Activated T-cell treated with anti-CD3 and anti-CD28 coated beads, Interleukin-2, amount 50 U/mL, for 1 hour (primary cell): Measurements from ENCODE around the gene GARIN3.

ENCODE experiments used
- DNase-seq: peaks from one replicate; pipeline ENCODE4 v3.0.0-alpha.2; 2020

Gene GARIN3

DNA sequence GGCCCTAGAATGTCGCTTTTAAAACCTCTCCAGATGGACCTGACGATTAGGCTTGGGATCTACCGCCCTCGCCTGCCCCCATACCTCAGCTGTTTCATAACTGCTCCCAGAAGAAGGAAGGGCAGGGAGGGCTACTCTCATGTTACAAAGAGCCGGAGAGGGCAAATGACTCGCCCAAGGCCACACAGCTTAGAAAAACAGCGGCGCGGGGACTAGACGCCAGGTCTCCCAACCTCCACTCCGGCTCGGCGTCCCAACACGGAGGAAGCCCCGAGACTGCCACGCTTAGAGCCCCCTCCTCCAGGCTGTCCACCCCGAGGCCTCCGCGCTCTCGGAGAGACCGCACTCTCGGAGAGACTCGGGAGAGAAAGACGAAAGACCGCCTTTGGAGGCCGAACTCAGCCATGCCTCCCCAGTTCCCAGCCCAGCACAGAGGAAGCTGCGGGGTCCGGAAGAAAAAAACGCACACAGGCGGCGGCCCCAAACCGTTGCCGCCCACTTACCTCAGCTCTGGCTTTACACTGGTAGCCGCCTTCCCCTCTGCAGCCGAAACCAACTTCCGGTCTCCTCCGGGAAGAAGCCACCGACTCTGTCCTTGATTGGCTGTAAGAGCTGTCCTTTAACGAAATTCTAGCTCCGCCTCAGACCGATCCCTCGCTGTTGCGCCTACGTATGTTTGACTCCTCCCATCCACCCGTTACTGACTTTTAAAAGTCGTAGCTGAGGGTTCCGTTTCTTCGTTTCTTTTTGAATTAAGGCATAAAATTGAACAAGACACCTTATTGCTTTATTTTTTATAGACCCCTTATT lies 23.5 kb downstream of the GARIN3 start, which contains the start of gene MED7:
MED7 (minus strand) TSS at position 549 of the 810 bp plus-strand sequence. CDS start 3,434 bp downstream, outside the sequence.
- DNase-seq = peak; percentile 82

DNA sequence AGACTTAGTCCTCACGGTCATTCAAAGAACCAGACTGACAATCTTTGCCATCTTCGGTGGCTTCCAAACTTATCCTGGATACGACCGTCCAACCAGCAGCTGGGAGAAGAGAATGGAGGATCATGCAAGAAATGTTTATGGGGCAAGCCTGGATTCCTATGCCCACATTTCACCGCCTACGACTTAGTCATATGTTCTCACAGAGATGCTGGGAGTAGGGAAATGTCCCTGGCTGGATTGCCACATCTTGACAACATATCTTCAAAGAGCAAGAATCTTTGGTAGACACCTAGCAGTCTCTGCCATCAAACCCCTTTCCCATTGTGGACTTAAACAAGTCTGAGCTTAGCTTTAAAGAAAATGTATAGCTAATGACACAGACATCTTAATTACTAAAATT lies 28.4 kb downstream of the GARIN3 start:
- no peak for DNase-seq

DNA sequence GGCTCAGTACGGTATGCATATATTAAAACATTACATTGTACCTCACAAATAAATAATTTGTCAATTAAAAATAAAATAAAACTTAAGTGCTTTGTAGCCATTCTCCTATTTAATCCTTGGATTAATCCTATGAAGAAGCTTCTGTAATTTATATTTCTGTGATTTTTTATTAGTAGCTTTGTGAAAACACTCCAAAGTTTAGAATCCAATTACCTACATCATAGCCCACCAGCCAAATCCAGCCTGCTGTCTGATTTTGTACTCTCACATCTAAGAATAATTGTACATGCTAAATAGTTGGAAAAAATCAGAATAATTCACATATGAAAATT lies 33.8 kb downstream of the GARIN3 start:
- no peak for DNase-seq

DNA sequence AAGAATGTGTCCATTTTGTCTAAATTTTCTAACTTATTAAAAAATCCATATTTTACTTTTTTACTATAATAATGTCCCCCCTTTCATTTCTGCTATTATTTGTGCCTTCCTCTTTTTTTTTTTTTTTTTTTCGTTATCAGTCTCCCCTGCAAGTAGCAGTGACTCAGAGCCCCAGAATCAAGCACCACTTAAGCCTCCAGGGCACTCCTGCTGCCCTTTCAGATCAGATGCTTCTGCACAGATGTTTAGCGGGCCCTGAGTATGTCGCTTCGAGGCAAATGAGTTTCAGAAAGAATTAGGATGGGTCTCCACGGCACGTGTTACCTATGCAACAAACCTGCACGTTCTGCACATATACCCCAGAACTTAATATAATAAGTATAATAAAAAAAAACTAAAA lies 35.1 kb downstream of the GARIN3 start:
- DNase-seq = no peak

DNA sequence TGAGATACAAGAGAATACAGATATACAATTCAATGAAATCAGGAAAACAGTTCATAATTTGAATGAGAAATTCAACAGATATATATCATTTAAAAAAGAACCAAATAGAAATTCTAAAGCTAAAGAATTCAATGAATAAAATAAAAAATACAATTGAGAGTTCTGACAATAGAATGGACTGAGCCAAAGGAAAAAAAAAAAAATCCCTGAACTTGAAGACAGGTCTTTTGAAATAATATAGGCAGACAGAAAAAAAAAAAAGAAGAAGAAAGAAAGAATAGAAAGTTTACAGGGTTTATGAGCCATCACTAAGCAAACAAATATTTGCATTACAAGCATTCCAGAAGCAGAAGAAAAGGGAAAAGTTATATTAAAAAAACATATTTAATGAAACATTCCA lies 44.4 kb downstream of the GARIN3 start:
- no peak for DNase-seq

DNA sequence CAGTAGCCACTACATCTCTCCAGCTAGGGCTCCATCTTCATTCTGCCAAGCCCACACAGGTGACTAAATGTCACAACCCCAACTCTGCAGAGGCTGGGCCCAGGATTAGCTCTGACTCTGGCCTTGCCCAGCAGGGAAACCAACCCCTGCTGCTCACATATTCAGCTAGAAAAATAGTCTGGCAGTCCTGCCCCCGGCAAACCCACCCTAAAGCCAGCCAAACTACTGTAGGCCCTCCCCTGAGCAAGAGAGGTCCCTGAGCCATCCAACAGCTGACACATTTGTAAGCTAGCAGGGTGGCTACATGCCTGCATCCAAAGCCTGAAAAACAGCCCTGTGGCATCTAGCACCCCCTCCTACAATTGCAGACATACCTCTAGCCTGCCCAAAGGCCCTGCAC lies 46.0 kb downstream of the GARIN3 start:
- DNase-seq = no peak

DNA sequence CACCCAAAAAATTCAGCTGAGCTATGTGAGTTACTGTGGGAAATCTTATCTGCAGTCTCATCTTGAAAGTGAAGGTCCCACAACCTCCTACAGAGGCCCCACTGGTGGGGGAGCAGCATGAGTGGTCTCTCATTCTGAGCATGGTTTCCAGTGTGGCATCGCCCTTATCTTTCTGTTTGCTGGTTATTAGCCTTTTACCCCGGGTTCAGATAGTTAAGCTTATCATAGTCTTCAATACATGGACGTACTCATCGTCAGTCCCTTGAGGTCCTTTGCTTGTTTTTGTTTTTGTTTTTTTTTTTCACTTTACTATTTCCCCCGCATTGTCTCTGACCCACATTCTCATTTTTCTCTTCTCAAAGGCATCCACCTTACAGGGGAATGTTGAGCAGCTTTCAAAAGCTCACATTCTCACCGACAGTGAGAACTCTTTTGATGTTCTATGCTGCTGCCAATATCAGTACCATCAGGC lies 49.5 kb downstream of the GARIN3 start:
- no peak for DNase-seq

DNA sequence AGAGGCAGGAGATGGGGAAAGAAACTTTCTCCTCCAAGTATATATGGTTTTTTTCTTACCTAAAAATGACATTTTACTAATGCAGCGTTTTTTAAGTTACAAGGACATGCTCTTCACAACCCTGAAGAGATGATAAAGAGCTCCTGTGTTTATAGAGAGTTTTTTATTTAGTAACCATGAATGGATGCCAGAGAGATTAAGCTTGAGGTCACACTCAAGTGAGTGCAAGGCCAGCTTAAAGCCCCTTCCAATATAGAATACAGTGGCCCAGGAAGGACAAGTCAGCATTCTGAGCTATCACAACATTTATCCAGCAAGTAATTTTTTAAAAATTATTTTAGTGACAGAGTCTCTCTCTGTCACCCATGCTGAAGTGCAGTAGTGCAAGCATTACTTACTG lies 50.6 kb downstream of the GARIN3 start:
- no peak for DNase-seq

DNA sequence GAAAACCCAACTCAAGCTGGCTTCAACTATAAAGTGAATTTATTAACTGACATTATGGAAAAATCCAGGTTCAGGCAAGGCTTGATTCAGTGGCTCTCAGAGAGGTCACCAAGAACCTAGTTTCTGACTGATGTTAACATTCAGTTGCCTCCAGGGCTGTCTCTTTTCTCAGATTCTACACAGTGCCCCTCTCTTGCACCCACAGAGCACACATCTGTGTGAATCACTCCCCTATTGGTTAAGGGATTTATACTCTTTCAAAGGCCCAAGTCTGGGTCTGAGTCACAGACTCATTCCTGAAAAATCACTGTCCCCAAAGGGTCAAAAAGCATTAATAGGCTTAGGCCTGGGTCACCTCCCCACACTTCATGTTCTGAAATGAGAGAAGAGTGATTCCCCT lies 51.1 kb downstream of the GARIN3 start:
- DNase-seq = no peak

DNA sequence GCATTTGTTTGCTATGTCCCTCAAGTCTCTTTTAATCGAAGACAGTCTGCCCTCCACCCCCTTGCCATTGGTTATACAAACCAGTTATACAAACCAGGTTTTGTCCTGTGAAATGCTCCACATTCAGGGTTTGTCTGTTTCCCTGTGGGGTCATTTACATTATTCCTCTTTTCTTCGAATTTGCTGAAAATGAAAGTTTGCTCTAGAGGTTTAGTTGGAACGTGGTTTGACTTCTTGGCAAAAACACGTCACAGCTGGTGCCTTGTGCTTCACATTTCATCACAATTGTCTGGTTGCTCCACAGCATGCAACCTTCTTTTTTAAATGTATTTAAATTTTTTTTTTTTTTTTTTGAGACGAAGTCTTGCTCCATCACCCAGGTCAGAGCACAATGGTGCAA lies 53.1 kb downstream of the GARIN3 start:
- DNase-seq = no peak
